B cell (primary cell): ENCODE results near the gene TRIM17. TPM values are rescaled to one million over a fixed set of nuclear protein-coding genes. Genes with fewer than 3 reads are reported as not detected.

Source experiments
- ATAC-seq: fragments of 200-7000 bp; cut with Tn5 transposase; one replicate; pipeline ENCODE4 v1.10.0; 2021; ENCODE audit warnings: low read depth, mild to moderate bottlenecking, moderate number of reproducible peaks, moderate library complexity
- CTCF ChIA-PET: fragments of 350-600 bp; sonication (Branson Sonifier 250); formaldehyde crosslinking; loops from one replicate; lab custom pipeline; 2021; ENCODE audit warnings: antibody characterized with exemption, inconsistent platforms; lab: Charles Lee
- POLR2A ChIA-PET: fragments of 350-600 bp; sonication (Branson Sonifier 250); formaldehyde crosslinking; loops from one replicate; lab custom pipeline; 2021; ENCODE audit warnings: antibody characterized with exemption; lab: Charles Lee
- DNase-seq: peaks from one replicate; pipeline ENCODE4 v3.0.0; 2013
- H2AFZ ChIP-seq: 2 replicates; pipeline ENCODE4 v1.6.1; 2012; ENCODE audit warnings: mild to moderate bottlenecking, low read depth, low read length; ENCODE audit not compliant: insufficient read depth, poor library complexity, severe bottlenecking
- H3K27ac ChIP-seq, 2 donors: 1 replicate in 1 of 2; 2 replicates in 1 of 2; pipeline ENCODE4 v1.5.1; 2012 to 2013; ENCODE audit warnings: low read length in 2 of 2, mild to moderate bottlenecking in 2 of 2, moderate library complexity in 1 of 2
- H3K27me3 ChIP-seq, 4 experiments: fragments of 200-600 bp in 1 of 4; sonication (generic) in 1 of 4; replicated peaks in 1 of 4; 1 replicate in 2 of 4; 2 replicates in 2 of 4; pipeline versions ENCODE4 v1.6.1 to v1.7.0; 2013 to 2016; ENCODE audit warnings: low read length in 3 of 4, mild to moderate bottlenecking in 2 of 4, mixed read lengths in 1 of 4, moderate library complexity in 1 of 4; ENCODE audit not compliant: insufficient read depth in 4 of 4, control insufficient read depth in 3 of 4; ENCODE audit errors: control extremely low read depth in 1 of 4
- H3K36me3 ChIP-seq, 2 experiments: replicated peaks in 1 of 2; 1 replicate in 1 of 2; 2 replicates in 1 of 2; pipeline versions ENCODE4 v1.6.1 to v1.7.1; 2013; ENCODE audit warnings: low read length in 1 of 2; ENCODE audit not compliant: insufficient read depth in 2 of 2, control insufficient read depth in 1 of 2; ENCODE audit errors: control extremely low read depth in 1 of 2, extremely low read depth in 1 of 2
- H3K4me1 ChIP-seq, 2 donors: fragments of 200-600 bp in 1 of 2; sonication (generic) in 1 of 2; 1 replicate in 1 of 2; 2 replicates in 1 of 2; pipeline versions ENCODE4 v1.5.1 to v1.6.1; 2013 to 2017; ENCODE audit warnings: low read length in 2 of 2; ENCODE audit not compliant: control insufficient read depth in 2 of 2, insufficient read depth in 2 of 2
- H3K4me2 ChIP-seq: replicated peaks from 2 replicates; pipeline ENCODE3; 2012; ENCODE audit warnings: mild to moderate bottlenecking, low read depth, low read length; ENCODE audit not compliant: poor library complexity, severe bottlenecking
- H3K4me3 ChIP-seq, 5 experiments: fragments of 200-600 bp in 1 of 5; sonication (generic) in 1 of 5; 1 replicate in 3 of 5; 2 replicates in 2 of 5; pipeline versions ENCODE4 v1.5.1 to v1.7.0; 2011 to 2016; ENCODE audit warnings: low read length in 4 of 5, mild to moderate bottlenecking in 4 of 5, low read depth in 2 of 5, control low read depth in 1 of 5, moderate library complexity in 1 of 5; ENCODE audit not compliant: insufficient read depth in 1 of 5; ENCODE audit errors: control extremely low read depth in 1 of 5, extremely low read depth in 1 of 5
- H3K79me2 ChIP-seq: fragments of 200-600 bp; sonication (generic); one replicate; pipeline ENCODE4 v1.6.0; 2016; ENCODE audit warnings: low read length; ENCODE audit not compliant: control insufficient read depth, insufficient read depth
- H3K9ac ChIP-seq: fragments of 200-600 bp; sonication (generic); 2 replicates; pipeline ENCODE4 v1.6.1; 2017; ENCODE audit warnings: mild to moderate bottlenecking, low read length, moderate library complexity
- H3K9me3 ChIP-seq, 3 donors: one replicate each; pipeline versions ENCODE4 v1.6.1 to v1.7.1; 2013; ENCODE audit warnings: low read length in 2 of 3; ENCODE audit not compliant: control insufficient read depth in 2 of 3, insufficient read depth in 1 of 3; ENCODE audit errors: control extremely low read depth in 1 of 3
- H4K20me1 ChIP-seq: 2 replicates; pipeline ENCODE4 v1.6.0; 2012; ENCODE audit warnings: mild to moderate bottlenecking, low read length; ENCODE audit not compliant: insufficient read depth, control insufficient read depth, poor library complexity, severe bottlenecking
- H3K27ac Mint-ChIP-seq: one replicate; pipeline ENCODE4 v1.8.0; 2021; ENCODE audit warnings: mixed read lengths
- H3K27me3 Mint-ChIP-seq: one replicate; pipeline ENCODE4 v1.8.0; 2021; ENCODE audit warnings: mixed read lengths
- H3K4me1 Mint-ChIP-seq: one replicate; pipeline ENCODE4 v1.8.0; 2021; ENCODE audit warnings: mixed read lengths
- H3K4me3 Mint-ChIP-seq: one replicate; pipeline ENCODE4 v1.8.0; 2021; ENCODE audit warnings: mixed read lengths
- H3K9me3 Mint-ChIP-seq: one replicate; pipeline ENCODE4 v1.8.0; 2022; ENCODE audit warnings: mixed read lengths; ENCODE audit not compliant: insufficient read depth
- EZH2 ChIP-seq: IDR thresholded peaks from 2 replicates; pipeline ENCODE4 v1.6.1; 2012; ENCODE audit warnings: borderline replicate concordance, low read depth, mild to moderate bottlenecking, moderate library complexity, low read length; ENCODE audit not compliant: insufficient read depth, poor library complexity, severe bottlenecking
- WGBS: methylation state at CpG from one replicate; pipeline ENCODE4 v1.1.5; 2013; ENCODE audit warnings: missing lambda C conversion rate; ENCODE audit not compliant: insufficient coverage; 5-methylcytosine and 5-hydroxymethylcytosine counted together
- intact Hi-C: fragments of 100-400 bp; cut with micrococcal nuclease; formaldehyde crosslinking; loops from one replicate; pipeline ENCODE4 v1.10.0; 2022
- polyA plus RNA-seq: library from polyadenylated mRNA; depleted of rRNA; stranded (reverse); fragments of >200 nt; gene quantifications from 2 replicates; pipeline ENCODE4 v1.2.3, GENCODE V29; 2012
- total RNA-seq, 2 donors: library from RNA; stranded (reverse); fragments of 120-200 nt in 1 of 2; gene quantifications; 1 replicate in 1 of 2; 2 replicates in 1 of 2; pipeline versions ENCODE4 v1.2.3 to v1.2.4, GENCODE V29; 2013 to 2022
- TF ChIP-seq, protein P1 (sequence below): fragments of 200-600 bp; IDR thresholded peaks from one replicate; pipeline ENCODE4 v1.8.0; 2022; ENCODE audit warnings: antibody characterized with exemption, mild to moderate bottlenecking

Gene TRIM17
- total and polyA plus RNA-seq, 2 donors (not counting 1 experiment from before 2014, with no cell fraction given): not detected

DNA sequence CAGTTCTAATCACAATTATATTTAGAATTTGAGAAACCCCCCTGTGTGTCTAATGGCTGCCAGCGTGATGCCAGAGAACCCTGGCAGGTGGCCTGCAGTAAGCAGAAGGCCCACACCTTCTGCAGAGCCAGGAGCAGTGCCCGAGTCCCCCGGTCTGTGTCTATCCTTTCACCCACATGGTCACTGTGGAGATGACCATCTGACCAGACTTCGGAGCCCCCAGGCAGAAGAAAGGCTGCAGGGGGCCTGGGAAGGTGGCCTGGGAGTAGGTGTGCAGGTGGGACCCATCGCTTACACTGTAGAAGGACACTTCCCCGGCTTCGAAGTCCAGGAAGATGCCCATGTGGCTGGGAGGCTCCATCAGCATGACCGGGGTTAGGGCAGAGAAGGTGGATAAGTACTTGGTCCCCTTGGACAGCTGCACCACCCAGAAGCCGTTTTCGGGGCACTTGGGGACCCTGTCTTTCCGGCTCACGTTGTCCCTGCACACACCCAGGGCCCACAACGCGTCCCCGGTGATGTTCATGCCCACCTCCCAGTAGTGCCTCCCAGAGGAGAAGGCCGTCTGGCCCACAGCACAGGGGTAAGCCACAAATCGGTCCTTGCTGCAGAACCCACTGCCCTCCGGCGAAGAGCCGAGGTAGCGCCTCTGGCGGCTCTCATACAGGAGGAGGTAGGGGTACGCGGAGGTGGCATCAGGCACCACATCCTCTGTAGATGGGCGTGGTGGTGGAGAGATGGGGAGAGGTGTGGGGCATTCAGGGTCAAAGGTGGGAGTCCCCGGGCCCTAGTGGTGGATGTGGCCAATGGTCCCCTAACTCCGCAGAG lies 8.4 kb downstream of the TRIM17 start:
- Mint-ChIP-seq H3K4me1 (peaks cover 35% of the 10 kb centered on the region), H3K9me3 (no peaks in the 10 kb centered on the region), H3K4me3 (peak overlapping the region; percentile 52), H3K27ac (peak overlapping the region; percentile 61), H3K27me3 (no peaks in the 10 kb centered on the region)
- Histone ChIP-seq H3K4me1 (peaks cover 27 to 34% of the 10 kb centered on the region in 2 donors), H3K27ac (no peak overlapping the region), H3K27me3 (no peaks in the 10 kb centered on the region), H3K79me2 (peaks cover 38% of the 10 kb centered on the region), H3K9ac (no peak overlapping the region), H3K36me3 (no peaks in the 10 kb centered on the region), H3K4me3 (no peak overlapping the region), H4K20me1 (peaks cover 44% of the 10 kb centered on the region), H3K9me3 (no peaks in the 10 kb centered on the region), H3K4me2 (no peak overlapping the region), H2AFZ (no peak overlapping the region)
- ChIA-PET POLR2A (no interaction called here), CTCF (no interaction called here)
- DNase-seq (no peak), ATAC-seq (no peak)
- TF ChIP-seq, protein P1, sequence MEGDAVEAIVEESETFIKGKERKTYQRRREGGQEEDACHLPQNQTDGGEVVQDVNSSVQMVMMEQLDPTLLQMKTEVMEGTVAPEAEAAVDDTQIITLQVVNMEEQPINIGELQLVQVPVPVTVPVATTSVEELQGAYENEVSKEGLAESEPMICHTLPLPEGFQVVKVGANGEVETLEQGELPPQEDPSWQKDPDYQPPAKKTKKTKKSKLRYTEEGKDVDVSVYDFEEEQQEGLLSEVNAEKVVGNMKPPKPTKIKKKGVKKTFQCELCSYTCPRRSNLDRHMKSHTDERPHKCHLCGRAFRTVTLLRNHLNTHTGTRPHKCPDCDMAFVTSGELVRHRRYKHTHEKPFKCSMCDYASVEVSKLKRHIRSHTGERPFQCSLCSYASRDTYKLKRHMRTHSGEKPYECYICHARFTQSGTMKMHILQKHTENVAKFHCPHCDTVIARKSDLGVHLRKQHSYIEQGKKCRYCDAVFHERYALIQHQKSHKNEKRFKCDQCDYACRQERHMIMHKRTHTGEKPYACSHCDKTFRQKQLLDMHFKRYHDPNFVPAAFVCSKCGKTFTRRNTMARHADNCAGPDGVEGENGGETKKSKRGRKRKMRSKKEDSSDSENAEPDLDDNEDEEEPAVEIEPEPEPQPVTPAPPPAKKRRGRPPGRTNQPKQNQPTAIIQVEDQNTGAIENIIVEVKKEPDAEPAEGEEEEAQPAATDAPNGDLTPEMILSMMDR: no peak
- TF ChIP-seq EZH2: no peak
- WGBS: 94% methylated on average over 26 of the region's 27 CpGs
- intact Hi-C loops: loop anchor here (5.0 kb wide), 3 partner anchors 94 to 1219 kb away; partner anchors contain the start of genes TAF5L and URB2
